GM19238 (cell line): ENCODE data around the gene TAMALIN.

ENCODE experiments used
- DNase-seq: peaks from one replicate; pipeline ENCODE4 v3.0.0; 2011; ENCODE audit warnings: low spot score; ENCODE audit not compliant: insufficient read length

The TAMALIN gene

GRCh38 chr12:51980809-51981127 is 26.0 kb upstream of the TAMALIN start:
- no peak for DNase-seq

DNA sequence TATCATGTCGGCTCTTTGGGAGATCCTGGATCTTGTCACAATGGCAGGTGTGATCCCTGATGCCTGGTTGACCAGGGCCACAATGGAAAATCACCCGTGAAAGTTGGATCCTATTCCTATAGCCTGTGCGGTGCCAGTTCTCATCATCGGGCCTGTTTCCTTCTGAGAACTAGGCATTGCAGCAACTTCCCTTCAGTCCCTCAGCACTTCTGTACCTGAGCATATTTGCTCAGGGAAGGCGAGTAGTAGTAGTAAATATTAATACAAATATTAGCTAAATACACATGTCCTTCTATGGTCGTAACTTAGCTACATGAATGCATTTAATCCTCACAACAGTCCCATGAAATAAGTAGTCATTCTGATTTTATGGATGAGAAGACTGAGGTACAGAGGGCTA is 22.1 kb upstream of the TAMALIN start:
- DNase-seq: no peak

GRCh38 chr12:51985154-51985835 is 21.5 kb upstream of the TAMALIN start:
- DNase-seq: no peak

- no peak for DNase-seq
These were observed 19.9 kb upstream of the TAMALIN start for GRCh38 chr12:51986834-51987233.

DNA sequence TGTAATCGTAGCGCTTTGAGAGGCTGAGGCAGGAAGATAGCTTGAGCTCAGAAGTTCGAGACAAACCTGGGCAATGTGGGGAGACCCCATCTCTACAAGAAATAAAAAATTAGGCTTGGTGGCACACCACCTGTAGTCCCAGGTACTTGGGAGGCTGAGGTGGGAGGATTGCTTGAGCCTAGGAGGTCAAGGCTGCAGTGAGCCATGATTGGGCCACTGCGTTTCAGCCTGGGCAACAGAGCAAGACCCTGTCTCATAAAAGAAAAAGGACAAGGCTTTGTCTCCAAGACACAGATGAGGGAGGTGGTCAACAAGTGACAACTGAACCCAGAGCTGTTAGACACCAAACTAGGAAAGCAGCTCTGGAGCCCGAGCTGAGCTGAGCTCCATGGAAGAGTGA is 14.5 kb upstream of the TAMALIN start:
- no peak for DNase-seq

- DNase-seq: no peak
These were observed 12.3 kb upstream of the TAMALIN start for GRCh38 chr12:51994539-51994820.

- DNase-seq: no peak
These were observed 11.8 kb upstream of the TAMALIN start for GRCh38 chr12:51994959-51995358.

GRCh38 chr12:51997136-51997535 is 9.6 kb upstream of the TAMALIN start:
- no peak for DNase-seq

DNA sequence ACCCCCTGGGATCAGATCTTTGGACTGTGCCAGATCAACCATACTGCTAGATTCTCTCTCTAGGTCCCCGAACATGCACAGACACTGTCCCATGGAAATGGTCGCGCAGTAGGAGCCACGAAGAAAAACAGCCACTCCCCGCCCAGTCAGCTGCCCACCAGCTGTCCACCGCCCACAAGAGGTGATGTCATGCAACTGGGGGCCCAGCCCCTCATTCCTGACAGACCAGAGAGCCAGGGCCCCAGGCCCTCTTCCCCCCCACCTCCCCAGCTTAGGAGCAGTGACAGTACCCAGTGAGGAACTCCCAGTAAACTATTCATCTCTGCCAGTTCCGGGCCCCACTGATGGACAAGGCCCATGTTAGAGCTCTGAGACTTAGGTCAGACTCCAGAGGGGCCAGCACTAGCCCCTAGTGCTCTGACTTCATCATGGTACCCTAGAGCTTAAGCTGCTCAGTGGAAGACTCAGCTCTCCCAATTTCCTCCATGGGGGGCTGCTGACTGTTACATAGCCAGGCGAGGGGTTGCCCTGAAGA is 3.7 kb upstream of the TAMALIN start:
- no peak for DNase-seq

- no peak for DNase-seq
These were observed 3.2 kb upstream of the TAMALIN start for GRCh38 chr12:52003591-52003990.

DNA sequence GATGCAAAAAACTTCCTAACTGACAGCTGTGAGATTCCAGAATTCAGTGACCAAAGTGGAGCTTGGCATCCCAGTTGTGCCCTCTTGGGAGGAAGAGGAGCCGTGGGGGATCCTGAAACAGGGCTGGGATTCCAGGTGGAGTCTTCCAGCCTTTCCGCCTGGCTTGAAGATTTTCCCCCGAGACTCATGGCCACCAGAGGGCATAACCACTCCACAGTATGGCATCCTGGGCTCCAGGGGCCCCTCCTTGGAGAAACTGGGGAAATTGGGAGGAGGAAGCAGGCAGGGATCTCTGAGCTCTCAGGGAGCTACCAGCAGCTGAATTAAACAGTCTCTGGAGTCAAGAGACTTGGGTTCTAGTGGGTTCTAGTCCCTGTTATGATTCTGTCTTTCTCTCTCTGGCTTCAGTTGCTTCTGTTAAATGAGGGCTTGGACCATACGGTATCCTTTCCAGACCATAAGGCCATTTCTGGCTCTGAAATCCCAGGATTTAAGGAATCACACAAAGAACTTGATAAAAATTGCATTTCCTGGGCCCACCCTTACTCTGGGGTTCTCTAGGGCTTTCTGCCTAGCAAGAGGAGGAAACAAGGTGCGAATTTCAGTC is 2.6 kb upstream of the TAMALIN start:
- DNase-seq: no peak

DNA sequence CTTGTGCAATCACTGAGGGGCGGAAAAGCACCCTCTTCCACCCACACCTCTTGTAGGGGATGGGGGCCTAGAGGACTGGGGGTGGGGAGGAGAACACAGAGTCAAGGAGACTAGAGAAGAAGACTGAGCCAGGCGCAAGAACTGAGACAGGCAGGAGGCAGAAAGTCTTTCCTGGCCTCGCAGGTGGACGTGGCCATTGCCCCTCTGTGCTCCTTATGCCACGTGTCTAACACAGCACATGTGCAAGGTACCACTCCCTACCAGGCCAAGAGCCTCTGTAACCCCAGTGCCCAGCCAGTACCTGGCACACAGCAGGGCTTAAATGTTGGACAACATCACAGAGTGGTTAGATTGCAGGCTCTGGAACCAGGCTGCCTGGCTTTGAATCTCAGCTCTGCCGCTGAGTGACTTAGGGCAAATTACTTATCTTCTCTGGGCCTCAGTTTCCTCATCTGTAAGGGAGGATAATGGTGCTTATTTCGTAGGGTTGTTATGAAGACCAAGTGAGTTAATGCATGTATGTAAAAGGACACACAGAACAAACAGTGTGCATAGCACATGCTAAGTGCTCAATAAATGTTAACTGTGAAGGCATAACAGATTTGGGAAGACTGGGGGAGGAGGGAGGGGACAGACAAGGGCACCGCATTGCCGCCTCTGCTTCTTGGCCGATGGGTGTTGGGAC is 1.4 kb upstream of the TAMALIN start:
- DNase-seq: no peak

DNA sequence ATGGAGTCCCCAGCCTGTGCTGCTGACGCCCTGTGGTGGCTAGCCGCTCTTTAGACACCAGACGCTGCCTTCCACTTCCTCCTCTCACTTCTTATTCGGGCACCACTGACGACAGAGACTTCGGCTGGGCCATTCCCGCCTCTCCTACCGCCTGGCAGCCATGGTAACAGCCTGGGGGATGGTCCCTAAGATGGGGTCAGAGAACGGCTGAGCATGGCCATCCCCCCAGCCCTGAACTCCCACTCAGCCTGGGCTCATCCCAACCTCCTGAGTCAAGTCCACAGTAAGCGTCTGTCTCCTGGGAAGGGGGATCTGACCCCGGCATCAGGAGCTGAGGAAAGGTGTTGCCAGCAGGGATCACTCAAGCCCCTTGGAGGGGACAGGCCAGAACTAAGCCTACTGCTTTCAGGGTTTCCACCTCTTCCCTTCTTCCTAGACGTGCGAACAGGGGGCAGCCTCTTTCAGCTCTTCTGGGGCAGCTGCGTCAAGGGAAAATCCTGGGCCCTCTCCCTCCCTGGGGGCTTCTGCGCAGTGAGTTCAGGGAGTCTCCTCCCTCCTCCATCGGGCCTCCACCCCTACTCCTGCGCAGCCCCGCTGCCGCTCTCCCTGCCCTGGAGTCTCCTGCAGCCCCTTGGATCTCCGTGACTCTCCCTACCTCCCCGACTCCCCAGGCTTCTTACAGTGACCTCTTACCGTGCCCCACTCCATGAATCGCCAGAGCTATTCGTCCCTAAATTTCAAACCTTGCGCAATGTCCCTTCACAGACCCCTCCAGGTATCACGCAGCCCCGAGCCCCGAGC is 643 bp upstream of the TAMALIN start:
- DNase-seq: peak; percentile 58

- DNase-seq: no peak
These were observed 594 bp downstream of the TAMALIN start for GRCh38 chr12:52007158-52007921.

- no peak for DNase-seq
These were observed 1.3 kb downstream of the TAMALIN start for GRCh38 chr12:52007982-52008510.

DNA sequence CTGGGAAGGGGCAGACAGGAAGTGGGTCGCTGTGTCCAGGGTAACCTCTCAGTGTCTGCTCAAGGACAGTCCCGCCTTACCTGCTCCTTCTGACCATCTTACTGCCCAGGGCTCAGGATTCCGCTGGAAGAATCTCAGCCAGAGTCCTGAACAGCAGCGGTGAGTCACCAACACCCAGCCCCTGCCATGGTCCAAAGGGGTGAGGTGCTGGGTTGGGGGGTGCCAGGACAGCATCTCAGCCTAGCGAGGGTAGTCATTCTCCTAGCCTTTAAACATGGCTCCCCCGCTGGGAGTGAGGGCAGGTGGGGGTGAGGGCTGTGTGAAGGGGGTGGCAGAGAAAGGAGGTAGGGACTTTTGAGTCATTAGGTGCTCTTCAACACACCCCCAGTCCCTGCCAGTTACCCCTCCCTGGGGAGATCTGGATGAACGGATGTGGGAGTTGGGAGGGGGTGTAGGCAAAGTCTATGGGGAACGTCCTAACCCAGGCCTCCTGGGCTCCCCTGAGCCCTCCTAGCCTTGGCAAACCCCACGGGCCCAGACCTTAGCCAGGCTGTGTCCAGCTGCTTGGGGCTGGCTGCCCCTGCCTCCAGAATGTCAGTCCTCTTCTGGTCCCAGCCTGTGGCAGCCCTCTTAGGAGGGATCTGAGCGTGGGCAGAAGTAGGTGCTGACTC is 2.5 kb downstream of the TAMALIN start:
- DNase-seq: no peak

- DNase-seq: no peak
These were observed 3.4 kb downstream of the TAMALIN start for GRCh38 chr12:52010152-52010622.

GRCh38 chr12:52010692-52011601 is 4.2 kb downstream of the TAMALIN start:
- no peak for DNase-seq

DNA sequence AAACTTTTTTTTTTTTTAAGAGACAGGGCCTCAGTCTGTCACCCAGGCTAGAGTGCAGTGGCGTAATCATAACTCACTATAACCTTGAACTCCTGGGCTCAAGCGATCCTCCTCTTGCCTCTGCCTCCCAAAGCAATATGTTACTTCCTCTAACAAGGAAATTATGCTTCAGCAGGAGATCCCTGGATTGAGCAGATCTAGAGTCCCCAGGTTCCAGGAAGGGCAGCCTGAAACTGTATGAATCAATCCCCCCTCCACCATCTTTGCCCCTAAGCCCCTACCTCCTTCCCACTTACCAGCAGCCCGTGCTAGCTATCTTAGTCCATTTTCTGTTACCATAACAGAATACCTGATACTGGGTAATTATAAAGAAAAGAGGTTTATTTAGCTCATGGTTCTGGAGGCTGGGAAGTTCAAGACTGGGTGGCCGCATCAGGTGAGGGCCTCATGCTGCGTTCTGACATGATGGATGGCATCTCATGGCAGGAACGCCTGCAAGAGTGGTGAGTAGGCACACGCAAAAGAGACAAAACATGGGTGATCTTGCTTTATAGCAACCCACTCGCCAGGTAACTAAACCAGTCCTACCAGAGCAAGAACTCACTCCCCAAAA is 5.0 kb downstream of the TAMALIN start:
- no peak for DNase-seq
